Testis (tissue), 3 donors: Measurements from ENCODE around the gene DAG1. TPM values are rescaled to one million over a fixed set of nuclear protein-coding genes. Genes with fewer than 3 reads are reported as not detected.

Experiments
- DNase-seq: peaks from one replicate; pipeline ENCODE4 v3.0.0-alpha.2; 2019
- H3K27ac ChIP-seq, 2 donors: fragments of 200-600 bp; sonication (generic); one replicate each; pipeline ENCODE4 v1.5.1; 2019
- H3K27me3 ChIP-seq: fragments of 200-600 bp; sonication (generic); one replicate; pipeline ENCODE4 v1.5.1; 2019
- H3K36me3 ChIP-seq: fragments of 200-600 bp; sonication (generic); one replicate; pipeline ENCODE4 v1.5.1; 2017; ENCODE audit warnings: low read depth; ENCODE audit errors: missing control alignments
- H3K4me1 ChIP-seq: fragments of 200-600 bp; sonication (generic); one replicate; pipeline ENCODE4 v1.5.1; 2019
- H3K4me3 ChIP-seq, 2 donors: fragments of 200-600 bp; sonication (generic); one replicate each; pipeline ENCODE4 v1.5.1; 2017 to 2019
- H3K9me3 ChIP-seq: fragments of 200-600 bp; sonication (generic); one replicate; pipeline ENCODE4 v1.5.1; 2017
- CTCF ChIP-seq, 3 experiments: fragments of 450-650 bp in 2 of 3; fragments of 200-600 bp in 1 of 3; sonication (generic) in 1 of 3; IDR thresholded peaks; one replicate each; pipeline ENCODE4 v1.5.1; 2016 to 2019; ENCODE audit warnings: antibody characterized with exemption in 3 of 3, mild to moderate bottlenecking in 2 of 3, moderate library complexity in 1 of 3
- POLR2A ChIP-seq: fragments of 450-650 bp; IDR thresholded peaks from one replicate; pipeline ENCODE4 v1.6.1; 2017; ENCODE audit warnings: antibody characterized with exemption, mild to moderate bottlenecking, moderate library complexity
- WGBS, 2 donors: methylation state at CpG; one replicate each; pipeline ENCODE4 v1.1.5; 2018; 5-methylcytosine and 5-hydroxymethylcytosine counted together
- intact Hi-C: fragments of 100-400 bp; cut with DNase I; formaldehyde crosslinking; loops from one replicate; pipeline ENCODE4 v1.15.1; 2023; ENCODE audit warnings: low total_unique reads
- polyA plus RNA-seq: library from polyadenylated mRNA; stranded (reverse); fragments of 350-450 nt; fragmentation: Illumina TruSeq; extraction: RNeasy Lipid Tissue Mini Kit (QIAGEN cat#74804); gene quantifications from one replicate; pipeline ENCODE4 v1.2.3, GENCODE V29; 2014; ENCODE audit warnings: low read depth, low replicate concordance; ENCODE audit not compliant: insufficient read depth
- total RNA-seq, 2 donors: library from RNA; depleted of rRNA; stranded (reverse); fragments of >200 nt; gene quantifications; one replicate each; pipeline ENCODE4 v1.2.3, GENCODE V29; 2016

DAG1 gene
- total and polyA plus RNA-seq, 3 donors from 2014 or later: 85.8 to 216 (median 169) TPM

- DNase-seq: no peak
- peak overlapping the region; percentile 65 to 81 for H3K27ac ChIP-seq
- intact Hi-C loops: no loop called here
- H3K27me3 ChIP-seq: no peaks in the 10 kb centered on the region
- TF ChIP-seq POLR2A (no peak), CTCF (IDR thresholded peaks at IDR 0.05) (no peak)
- no peaks in the 10 kb centered on the region for H3K9me3 ChIP-seq
- no peaks in the 10 kb centered on the region for H3K36me3 ChIP-seq
- H3K4me1 ChIP-seq: peaks cover 38% of the 10 kb centered on the region
- 90 to 91% methylated on average over 7 to 13 of the region's 13 CpGs for WGBS, 2 donors
- H3K4me3 ChIP-seq: no peak overlapping the region
Measured at GRCh38 chr3:49533031-49533430, 63.0 kb downstream of the DAG1 start.

DNA sequence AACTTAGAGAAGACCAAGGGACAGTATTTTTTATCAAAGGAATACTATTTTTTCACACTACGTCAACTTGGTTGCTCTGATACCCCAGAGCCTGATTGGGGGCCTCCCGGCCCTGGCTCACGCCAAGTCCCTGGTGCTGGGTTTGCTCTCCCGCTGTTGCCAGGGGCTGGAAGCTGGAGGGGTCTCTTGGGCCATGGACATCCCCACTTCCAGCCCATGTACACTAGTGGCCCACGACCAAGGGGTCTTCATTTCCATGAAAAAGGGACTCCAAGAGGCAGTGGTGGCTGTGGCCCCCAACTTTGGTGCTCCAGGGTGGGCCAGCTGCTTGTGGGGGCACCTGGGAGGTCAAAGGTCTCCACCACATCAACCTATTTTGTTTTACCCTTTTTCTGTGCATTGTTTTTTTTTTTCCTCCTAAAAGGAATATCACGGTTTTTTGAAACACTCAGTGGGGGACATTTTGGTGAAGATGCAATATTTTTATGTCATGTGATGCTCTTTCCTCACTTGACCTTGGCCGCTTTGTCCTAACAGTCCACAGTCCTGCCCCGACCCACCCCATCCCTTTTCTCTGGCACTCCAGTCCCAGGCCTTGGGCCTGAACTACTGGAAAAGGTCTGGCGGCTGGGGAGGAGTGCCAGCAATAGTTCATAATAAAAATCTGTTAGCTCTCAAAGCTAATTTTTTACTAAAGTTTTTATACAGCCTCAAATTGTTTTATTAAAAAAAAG is 63.9 kb downstream of the DAG1 start:
- intact Hi-C loops: no loop called here
- Histone ChIP-seq H3K4me1 (peaks cover 38% of the 10 kb centered on the region), H3K4me3 (no peak overlapping the region), H3K9me3 (no peaks in the 10 kb centered on the region), H3K27me3 (no peaks in the 10 kb centered on the region), H3K36me3 (no peaks in the 10 kb centered on the region), H3K27ac (peak overlapping the region; percentile 65 to 81)
- WGBS, 2 donors: 51 to 57% methylated on average over 6 to 9 of the region's 9 CpGs
- TF ChIP-seq CTCF (IDR thresholded peaks at IDR 0.05) (no peak), POLR2A (no peak)
- DNase-seq: peak; percentile 76

GRCh38 chr3:49534581-49535441 is 64.7 kb downstream of the DAG1 start:
- intact Hi-C loops: no loop called here
- Histone ChIP-seq H3K4me1 (peaks cover 38% of the 10 kb centered on the region), H3K36me3 (no peaks in the 10 kb centered on the region), H3K9me3 (no peaks in the 10 kb centered on the region), H3K27me3 (no peaks in the 10 kb centered on the region), H3K4me3 (no peak overlapping the region), H3K27ac (peak overlapping the region; percentile 65 to 81)
- no peak for TF ChIP-seq CTCF (IDR thresholded peaks at IDR 0.05)
- no peak for TF ChIP-seq POLR2A
- 53 to 57% methylated on average over 13 to 14 of the region's 14 CpGs for WGBS, 2 donors
- peak; percentile 65 for DNase-seq

GRCh38 chr3:49535971-49536874 is 66.2 kb downstream of the DAG1 start:
- 55 to 90% methylated on average over 2 to 7 of the region's 7 CpGs for WGBS, 2 donors
- Histone ChIP-seq H3K4me3 (no peak overlapping the region), H3K4me1 (peaks cover 46% of the 10 kb centered on the region), H3K27ac (peak overlapping the region; percentile 65 to 81), H3K36me3 (no peaks in the 10 kb centered on the region), H3K27me3 (no peaks in the 10 kb centered on the region), H3K9me3 (no peaks in the 10 kb centered on the region)
- intact Hi-C loops: no loop called here
- DNase-seq: no peak
- no peak for TF ChIP-seq POLR2A
- TF ChIP-seq CTCF (IDR thresholded peaks at IDR 0.05): no peak
